HG03064 (cell line): ENCODE measurements around the gene HNRNPA1.

Source experiments
- ATAC-seq: cut with Tn5 transposase; IDR thresholded peaks from one replicate; pipeline ENCODE4 v1.9.1; 2021; ENCODE audit warnings: low read depth; ENCODE audit not compliant: unreplicated experiment

HNRNPA1 gene

DNA sequence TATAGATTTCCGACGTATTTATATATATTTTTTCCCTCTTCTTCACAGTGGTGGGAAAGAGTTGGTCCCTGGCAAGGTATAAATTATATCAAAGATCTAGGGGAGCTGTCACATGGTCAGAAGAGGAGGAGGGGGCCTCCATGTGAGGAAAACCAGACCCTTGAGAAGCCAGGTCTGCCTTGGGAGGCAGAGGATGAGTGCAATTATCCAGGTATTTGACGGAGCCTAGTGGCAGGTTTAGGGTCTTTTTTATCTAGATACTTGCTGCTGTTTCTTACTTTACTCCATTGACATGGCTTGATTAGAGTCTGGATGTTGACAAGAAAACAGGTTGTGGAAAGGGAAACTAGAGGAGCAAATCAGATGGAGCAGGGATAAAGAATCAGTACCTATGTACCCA, 49.9 kb downstream of the HNRNPA1 start:
- no peak for ATAC-seq

DNA sequence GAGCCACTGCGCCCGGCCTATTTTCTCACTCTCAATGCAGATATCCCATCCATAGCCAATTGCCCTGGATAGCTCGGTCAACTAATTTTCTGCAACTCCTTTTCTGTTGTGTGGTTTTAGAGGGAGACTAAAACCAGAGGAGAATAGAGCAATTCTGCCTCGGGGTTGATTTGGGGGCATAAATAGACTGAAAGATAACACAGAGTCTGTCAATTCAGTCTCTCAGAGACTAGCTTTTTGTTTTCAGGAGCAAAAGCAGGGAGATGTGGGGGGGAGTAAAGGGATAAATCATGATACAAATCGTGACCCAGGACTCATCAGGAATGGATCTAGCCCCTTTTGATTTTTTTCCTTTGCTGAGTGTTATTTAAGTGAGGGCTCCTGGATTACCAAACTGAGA, 50.9 kb downstream of the HNRNPA1 start:
- no peak for ATAC-seq

GRCh38 chr12:54333420-54334034, 53.0 kb downstream of the HNRNPA1 start:
- no peak for ATAC-seq
